ENCODE data around the gene ATP10D.

DNA sequence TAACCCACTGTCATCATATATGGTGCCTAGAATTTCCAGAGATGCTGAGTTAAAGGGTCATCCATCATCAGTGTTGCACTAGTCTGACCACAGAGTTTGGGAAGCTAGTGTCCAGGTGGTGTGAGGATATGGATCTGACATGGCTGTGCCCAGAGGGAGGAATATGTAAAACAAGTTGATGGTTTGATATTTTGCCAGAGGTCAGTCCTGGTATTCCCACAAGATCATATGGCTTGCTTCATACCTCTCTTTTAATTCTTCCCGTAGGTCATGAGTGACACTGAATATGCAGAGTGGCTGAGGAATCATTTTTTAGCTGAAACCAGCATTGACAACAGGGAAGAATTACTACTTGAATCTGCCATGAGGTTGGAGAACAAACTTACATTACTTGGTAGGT is 75.6 kb downstream of the ATP10D start:
- no peak for TF ChIP-seq CTCF (IDR thresholded peaks at IDR 0.05)
- no peak for TF ChIP-seq EZH2 (IDR thresholded peaks at IDR 0.05; ENCODE audit: borderline replicate concordance, insufficient read depth, low read depth, low read length, poor library complexity, severe bottlenecking)
